Adipocyte (in vitro differentiated cells): Measurements from ENCODE around the gene IL13.
"Not testable (repeated sequence)": the region's sequence is repeated elsewhere in the genome, so short reads cannot be mapped to it uniquely, and the experiment has no call there.

Experiments used
- DNase-seq: peaks from one replicate; pipeline ENCODE4 v3.0.0-alpha.2; 2015; ENCODE audit warnings: low read depth
- H3K27me3 ChIP-seq: replicated peaks from 2 replicates; pipeline ENCODE4 v1.7.0; 2013; ENCODE audit warnings: mild to moderate bottlenecking, low read length, moderate library complexity; ENCODE audit not compliant: control insufficient read depth, insufficient read depth
- H3K36me3 ChIP-seq: 2 replicates; pipeline ENCODE4 v1.7.0; 2013; ENCODE audit warnings: low read length, mild to moderate bottlenecking, moderate library complexity; ENCODE audit not compliant: control insufficient read depth, insufficient read depth, severe bottlenecking
- H3K4me1 ChIP-seq: 2 replicates; pipeline ENCODE4 v1.7.0; 2013; ENCODE audit warnings: mild to moderate bottlenecking, low read length, moderate library complexity; ENCODE audit not compliant: control insufficient read depth, insufficient read depth
- H3K4me3 ChIP-seq: 2 replicates; pipeline ENCODE4 v1.7.0; 2013; ENCODE audit warnings: mild to moderate bottlenecking, low read length, moderate library complexity
- H3K9ac ChIP-seq: 2 replicates; pipeline ENCODE4 v1.7.0; 2013; ENCODE audit warnings: mild to moderate bottlenecking, low read length, moderate library complexity
- H3K9me3 ChIP-seq: 2 replicates; pipeline ENCODE4 v1.7.0; 2013; ENCODE audit warnings: mild to moderate bottlenecking, low read length, moderate library complexity; ENCODE audit not compliant: control insufficient read depth

IL13 gene

GRCh38 chr5:132657676-132658380, at the start of gene IL13:
Gene IL13, plus strand, starts transcription at chr5:132658173. Its CDS starts 14 bp downstream, at chr5:132658187.
- H3K4me3 ChIP-seq, result peak within 1 kb of the TSS; percentile 17
- H3K36me3 ChIP-seq, result no peaks in the 10 kb centered on the region
- H3K4me1 ChIP-seq, result peaks cover 27% of the 10 kb centered on the region
- DNase-seq, result no peak
- H3K9ac ChIP-seq, result peak within 1 kb of the TSS; percentile 56
- H3K27me3 ChIP-seq, result no peaks in the 10 kb centered on the region
- no peaks in the 10 kb centered on the region for H3K9me3 ChIP-seq

- H3K9ac ChIP-seq, result no peak overlapping the region
- no peak for DNase-seq
- peaks cover 89% of the 10 kb centered on the region for H3K36me3 ChIP-seq
- H3K4me1 ChIP-seq, result no peaks in the 10 kb centered on the region
- H3K9me3 ChIP-seq, result no peaks in the 10 kb centered on the region
- no peaks in the 10 kb centered on the region for H3K27me3 ChIP-seq
- H3K4me3 ChIP-seq, result no peak overlapping the region
Observed at GRCh38 chr5:132611965-132612364, 46.0 kb upstream of the IL13 start.

- DNase-seq, result no peak
- H3K9ac ChIP-seq, result no peak overlapping the region
- H3K27me3 ChIP-seq, result no peaks in the 10 kb centered on the region
- H3K36me3 ChIP-seq, result peaks cover 90% of the 10 kb centered on the region
- H3K4me3 ChIP-seq, result no peak overlapping the region
- no peaks in the 10 kb centered on the region for H3K4me1 ChIP-seq
- no peaks in the 10 kb centered on the region for H3K9me3 ChIP-seq
Observed at GRCh38 chr5:132612846-132613245, 45.1 kb upstream of the IL13 start.

GRCh38 chr5:132621699-132622098, 36.3 kb upstream of the IL13 start:
- DNase-seq, result no peak
- H3K27me3 ChIP-seq, result no peaks in the 10 kb centered on the region
- H3K9ac ChIP-seq, result no peak overlapping the region
- no peak overlapping the region for H3K4me3 ChIP-seq
- H3K4me1 ChIP-seq, result no peaks in the 10 kb centered on the region
- H3K36me3 ChIP-seq, result peaks cover 62% of the 10 kb centered on the region
- H3K9me3 ChIP-seq, result no peaks in the 10 kb centered on the region

GRCh38 chr5:132622608-132623007, 35.4 kb upstream of the IL13 start:
- H3K27me3 ChIP-seq, result no peaks in the 10 kb centered on the region
- H3K36me3 ChIP-seq, result peaks cover 53% of the 10 kb centered on the region
- no peaks in the 10 kb centered on the region for H3K9me3 ChIP-seq
- H3K9ac ChIP-seq, result no peak overlapping the region
- H3K4me1 ChIP-seq, result no peaks in the 10 kb centered on the region
- no peak for DNase-seq
- no peak overlapping the region for H3K4me3 ChIP-seq

- peaks cover 39% of the 10 kb centered on the region for H3K36me3 ChIP-seq
- H3K4me3 ChIP-seq, result no peak overlapping the region
- DNase-seq, result no peak
- H3K9me3 ChIP-seq, result no peaks in the 10 kb centered on the region
- no peaks in the 10 kb centered on the region for H3K4me1 ChIP-seq
- no peak overlapping the region for H3K9ac ChIP-seq
- H3K27me3 ChIP-seq, result no peaks in the 10 kb centered on the region
Observed at GRCh38 chr5:132627470-132627869, 30.5 kb upstream of the IL13 start.

GRCh38 chr5:132628814-132629213, 29.2 kb upstream of the IL13 start:
- Histone ChIP-seq H3K4me1 (no peaks in the 10 kb centered on the region), H3K27me3 (no peaks in the 10 kb centered on the region), H3K36me3 (peaks cover 32% of the 10 kb centered on the region), H3K9ac (no peak overlapping the region), H3K4me3 (no peak overlapping the region), H3K9me3 (no peaks in the 10 kb centered on the region)
- DNase-seq, result no peak

- H3K9ac ChIP-seq, result no peak overlapping the region
- peaks cover 32% of the 10 kb centered on the region for H3K36me3 ChIP-seq
- no peak for DNase-seq
- no peak overlapping the region for H3K4me3 ChIP-seq
- no peaks in the 10 kb centered on the region for H3K4me1 ChIP-seq
- H3K27me3 ChIP-seq, result no peaks in the 10 kb centered on the region
- H3K9me3 ChIP-seq, result no peaks in the 10 kb centered on the region
Observed at GRCh38 chr5:132629230-132629944, 28.6 kb upstream of the IL13 start.

GRCh38 chr5:132633587-132633986, 24.4 kb upstream of the IL13 start:
- not testable (repeated sequence) for H3K27me3 ChIP-seq, H3K9me3 ChIP-seq, H3K4me1 ChIP-seq, H3K4me3 ChIP-seq, H3K9ac ChIP-seq, DNase-seq
- H3K36me3 ChIP-seq, result peaks cover 48% of the 10 kb centered on the region

- H3K36me3 ChIP-seq, result peaks cover 57% of the 10 kb centered on the region
- DNase-seq, result no peak
Observed at GRCh38 chr5:132635873-132636272, 22.1 kb upstream of the IL13 start.

GRCh38 chr5:132637241-132637640, 20.7 kb upstream of the IL13 start:
- H3K9me3 ChIP-seq, result no peaks in the 10 kb centered on the region
- H3K27me3 ChIP-seq, result no peaks in the 10 kb centered on the region
- no peak overlapping the region for H3K4me3 ChIP-seq
- H3K9ac ChIP-seq, result no peak overlapping the region
- peaks cover 60% of the 10 kb centered on the region for H3K36me3 ChIP-seq
- DNase-seq, result no peak
- H3K4me1 ChIP-seq, result peaks cover 6% of the 10 kb centered on the region

More at GRCh38 chr5:132635873-132636272, 22.1 kb upstream of the IL13 start:
- Histone ChIP-seq H3K9me3 (no peaks in the 10 kb centered on the region), H3K9ac (no peak overlapping the region), H3K4me1 (peaks cover 1% of the 10 kb centered on the region), H3K27me3 (no peaks in the 10 kb centered on the region), H3K4me3 (no peak overlapping the region)
